Mesenchymal stem cell (in vitro differentiated cells and primary cell): ENCODE data around the gene HECA.

ENCODE experiments used
- DNase-seq: peaks from one replicate; pipeline ENCODE4 v3.0.0-alpha.2; 2013
- H2AFZ ChIP-seq: one replicate; pipeline ENCODE4 v1.6.1; 2013; ENCODE audit warnings: low read depth, mild to moderate bottlenecking, control low read depth, inconsistent platforms, low read length, moderate library complexity
- H2AK5ac ChIP-seq: 2 replicates; pipeline ENCODE4 v1.6.1; 2013; ENCODE audit warnings: low read length, moderate library complexity, mild to moderate bottlenecking, inconsistent platforms; ENCODE audit not compliant: severe bottlenecking
- H2BK120ac ChIP-seq: one replicate; pipeline ENCODE4 v1.6.1; 2013; ENCODE audit warnings: low read depth, mild to moderate bottlenecking, inconsistent platforms, low read length, moderate library complexity
- H2BK12ac ChIP-seq, 2 experiments: one replicate each; pipeline ENCODE4 v1.6.1; 2013; ENCODE audit warnings: inconsistent platforms in 2 of 2, low read length in 2 of 2, mild to moderate bottlenecking in 2 of 2, moderate library complexity in 2 of 2, control low read depth in 1 of 2
- H2BK15ac ChIP-seq: one replicate; pipeline ENCODE4 v1.6.1; 2013; ENCODE audit warnings: mild to moderate bottlenecking, low read depth, inconsistent platforms; ENCODE audit not compliant: poor library complexity, severe bottlenecking
- H2BK5ac ChIP-seq: 2 replicates; pipeline ENCODE4 v1.6.1; 2013; ENCODE audit warnings: low read depth, mild to moderate bottlenecking, low read length, control low read depth, inconsistent platforms; ENCODE audit not compliant: poor library complexity, severe bottlenecking
- H3K14ac ChIP-seq, 2 experiments: one replicate each; pipeline ENCODE4 v1.6.1; 2013; ENCODE audit warnings: inconsistent platforms in 2 of 2, low read length in 2 of 2, control low read depth in 1 of 2, mild to moderate bottlenecking in 1 of 2, moderate library complexity in 1 of 2
- H3K18ac ChIP-seq, 2 experiments: one replicate each; pipeline ENCODE4 v1.6.1; 2013; ENCODE audit warnings: inconsistent platforms in 2 of 2, low read length in 2 of 2, control low read depth in 1 of 2, low read depth in 1 of 2, mild to moderate bottlenecking in 1 of 2
- H3K23ac ChIP-seq, 2 experiments: one replicate each; pipeline ENCODE4 v1.6.1; 2013; ENCODE audit warnings: inconsistent platforms in 2 of 2, low read length in 2 of 2, mild to moderate bottlenecking in 2 of 2, moderate library complexity in 2 of 2, control low read depth in 1 of 2
- H3K27ac ChIP-seq: 2 replicates; pipeline ENCODE4 v1.5.1; 2013; ENCODE audit warnings: mild to moderate bottlenecking, moderate library complexity, low read length, control low read depth, inconsistent platforms; ENCODE audit not compliant: poor library complexity, severe bottlenecking
- H3K27me3 ChIP-seq, 2 experiments: 2 replicates each; pipeline versions ENCODE4 v1.6.1 to v1.7.0; 2013; ENCODE audit warnings: low read length in 2 of 2, mild to moderate bottlenecking in 2 of 2, moderate library complexity in 2 of 2, control low read depth in 1 of 2, inconsistent platforms in 1 of 2; ENCODE audit not compliant: control insufficient read depth in 1 of 2, insufficient read depth in 1 of 2
- H3K36me3 ChIP-seq, 2 experiments: 2 replicates each; pipeline versions ENCODE4 v1.6.1 to v1.7.0; 2013; ENCODE audit warnings: low read length in 2 of 2, control low read depth in 1 of 2, inconsistent platforms in 1 of 2, low read depth in 1 of 2, mild to moderate bottlenecking in 1 of 2; ENCODE audit not compliant: insufficient read depth in 2 of 2, control insufficient read depth in 1 of 2
- H3K4ac ChIP-seq, 2 experiments: one replicate each; pipeline ENCODE4 v1.6.1; 2013; ENCODE audit warnings: inconsistent platforms in 2 of 2, low read length in 2 of 2, mild to moderate bottlenecking in 2 of 2, moderate library complexity in 2 of 2, control low read depth in 1 of 2, low read depth in 1 of 2
- H3K4me1 ChIP-seq: 2 replicates; pipeline ENCODE4 v1.6.1; 2013; ENCODE audit warnings: low read depth, low read length, control low read depth; ENCODE audit not compliant: control insufficient read depth, insufficient read depth
- H3K4me2 ChIP-seq: 2 replicates; pipeline ENCODE4 v1.6.1; 2013; ENCODE audit warnings: low read length, mild to moderate bottlenecking, inconsistent platforms; ENCODE audit not compliant: poor library complexity, severe bottlenecking
- H3K4me3 ChIP-seq, 2 experiments: 2 replicates each; pipeline versions ENCODE4 v1.5.1 to v1.7.0; 2013; ENCODE audit warnings: low read length in 2 of 2, mild to moderate bottlenecking in 2 of 2, control low read depth in 1 of 2, low read depth in 1 of 2; ENCODE audit not compliant: insufficient read depth in 1 of 2
- H3K79me1 ChIP-seq: replicated peaks from 2 replicates; pipeline ENCODE4 v1.6.1; 2013; ENCODE audit warnings: mild to moderate bottlenecking, control low read depth, low read length, inconsistent platforms; ENCODE audit not compliant: poor library complexity, severe bottlenecking
- H3K9ac ChIP-seq: 2 replicates; pipeline ENCODE4 v1.7.0; 2013; ENCODE audit warnings: mild to moderate bottlenecking, low read length, moderate library complexity
- H3K9me3 ChIP-seq: 2 replicates; pipeline ENCODE4 v1.7.0; 2013; ENCODE audit warnings: mild to moderate bottlenecking, low read length; ENCODE audit not compliant: control insufficient read depth
- H4K8ac ChIP-seq: one replicate; pipeline ENCODE4 v1.6.1; 2013; ENCODE audit warnings: inconsistent platforms, mild to moderate bottlenecking, low read length, moderate library complexity
- H4K91ac ChIP-seq: one replicate; pipeline ENCODE4 v1.6.1; 2013; ENCODE audit warnings: mild to moderate bottlenecking, low read length, inconsistent platforms
- WGBS: methylation state at CpG from one replicate; pipeline ENCODE4 v1.1.7; 2013; ENCODE audit warnings: mixed read lengths; 5-methylcytosine and 5-hydroxymethylcytosine counted together

HECA gene

GRCh38 chr6:139143111-139143510 is 8.2 kb downstream of the HECA start:
- no peak overlapping the region for H4K8ac ChIP-seq
- no peak for DNase-seq
- no peak overlapping the region for H2BK15ac ChIP-seq
- H3K9ac ChIP-seq, result no peak overlapping the region
- no peak overlapping the region for H3K14ac ChIP-seq
- no peak overlapping the region for H3K23ac ChIP-seq
- H3K4me3 ChIP-seq, result no peak overlapping the region
- H3K79me1 ChIP-seq, result peaks cover 35% of the 10 kb centered on the region
- no peak overlapping the region for H3K4me2 ChIP-seq
- no peaks in the 10 kb centered on the region for H3K27me3 ChIP-seq
- H3K9me3 ChIP-seq, result no peaks in the 10 kb centered on the region
- H2BK120ac ChIP-seq, result no peak overlapping the region
- H3K27ac ChIP-seq, result no peak overlapping the region
- WGBS, result 92% methylated on average over 1 of the region's 3 CpGs
- H2BK12ac ChIP-seq, result no peak overlapping the region
- H3K36me3 ChIP-seq, result no peaks in the 10 kb centered on the region
- no peak overlapping the region for H3K18ac ChIP-seq
- no peak overlapping the region for H2AK5ac ChIP-seq
- H3K4me1 ChIP-seq, result peaks cover 2% of the 10 kb centered on the region
- no peak overlapping the region for H3K4ac ChIP-seq
- H2AFZ ChIP-seq, result no peak overlapping the region
- H2BK5ac ChIP-seq, result no peak overlapping the region
- no peak overlapping the region for H4K91ac ChIP-seq

GRCh38 chr6:139144490-139145085 is 9.7 kb downstream of the HECA start:
- Histone ChIP-seq H3K4me1 (no peaks in the 10 kb centered on the region), H4K8ac (no peak overlapping the region), H3K14ac (peak overlapping the region in 1 of 2 experiments; percentile 41), H4K91ac (peak overlapping the region; percentile 20), H3K18ac (peak overlapping the region in 1 of 2 experiments; percentile 48), H3K23ac (no peak overlapping the region), H3K9me3 (no peaks in the 10 kb centered on the region), H3K27me3 (no peaks in the 10 kb centered on the region), H3K4me2 (no peak overlapping the region), H3K79me1 (peaks cover 32% of the 10 kb centered on the region), H3K4me3 (no peak overlapping the region), H3K9ac (no peak overlapping the region), H2BK120ac (no peak overlapping the region), H3K4ac (no peak overlapping the region), H2BK15ac (no peak overlapping the region), H3K36me3 (no peaks in the 10 kb centered on the region), H2AK5ac (no peak overlapping the region), H2BK12ac (no peak overlapping the region), H2AFZ (no peak overlapping the region), H2BK5ac (no peak overlapping the region), H3K27ac (no peak overlapping the region)
- no peak for DNase-seq
- WGBS, result 98% methylated on average over 2 of the region's 4 CpGs

- H3K4me3 ChIP-seq, result no peak overlapping the region
- no peak overlapping the region for H3K14ac ChIP-seq
- no peak overlapping the region for H2BK15ac ChIP-seq
These were observed 10.8 kb downstream of the HECA start for GRCh38 chr6:139145661-139146060.

GRCh38 chr6:139146317-139146726 is 11.4 kb downstream of the HECA start:
- H3K79me1 ChIP-seq, result peaks cover 35% of the 10 kb centered on the region
- WGBS, result 90% methylated on average over 4 of the region's 5 CpGs

More at GRCh38 chr6:139145661-139146060, 10.8 kb downstream of the HECA start:
- Histone ChIP-seq H4K8ac (no peak overlapping the region), H3K36me3 (no peaks in the 10 kb centered on the region), H2BK120ac (no peak overlapping the region), H3K18ac (no peak overlapping the region), H3K4me1 (no peaks in the 10 kb centered on the region), H3K4me2 (no peak overlapping the region), H3K27me3 (no peaks in the 10 kb centered on the region), H4K91ac (no peak overlapping the region), H3K23ac (no peak overlapping the region), H3K79me1 (peaks cover 32% of the 10 kb centered on the region), H2BK12ac (no peak overlapping the region), H2AK5ac (no peak overlapping the region), H2AFZ (no peak overlapping the region), H3K27ac (no peak overlapping the region), H3K4ac (no peak overlapping the region), H3K9me3 (no peaks in the 10 kb centered on the region), H3K9ac (no peak overlapping the region), H2BK5ac (no peak overlapping the region)
- 62% methylated on average over 3 of the region's 3 CpGs for WGBS
- DNase-seq, result no peak

More at GRCh38 chr6:139146317-139146726, 11.4 kb downstream of the HECA start:
- no peak overlapping the region for H4K8ac ChIP-seq
- no peaks in the 10 kb centered on the region for H3K36me3 ChIP-seq
- H3K4me1 ChIP-seq, result no peaks in the 10 kb centered on the region
- H3K27me3 ChIP-seq, result no peaks in the 10 kb centered on the region
- H3K4me2 ChIP-seq, result no peak overlapping the region
- H3K9ac ChIP-seq, result no peak overlapping the region
- no peak for DNase-seq
- no peak overlapping the region for H2AK5ac ChIP-seq
- no peak overlapping the region for H3K4me3 ChIP-seq
- no peak overlapping the region for H2BK15ac ChIP-seq
- no peak overlapping the region for H3K23ac ChIP-seq
- H2AFZ ChIP-seq, result no peak overlapping the region
- no peak overlapping the region for H2BK120ac ChIP-seq
- no peak overlapping the region for H3K18ac ChIP-seq
- no peak overlapping the region for H4K91ac ChIP-seq
- no peak overlapping the region for H3K27ac ChIP-seq
- H2BK12ac ChIP-seq, result no peak overlapping the region
- H3K9me3 ChIP-seq, result no peaks in the 10 kb centered on the region
- no peak overlapping the region for H3K14ac ChIP-seq
- H3K4ac ChIP-seq, result no peak overlapping the region
- no peak overlapping the region for H2BK5ac ChIP-seq
